ENCODE measurements around the gene RHBDL2.
A peak's percentile ranks its signal among the peaks of the same experiment; 100 is the strongest.
"Not testable (repeated sequence)": the region's sequence is repeated elsewhere in the genome, so short reads cannot be mapped to it uniquely, and the experiment has no call there.

The RHBDL2 gene, protein sequence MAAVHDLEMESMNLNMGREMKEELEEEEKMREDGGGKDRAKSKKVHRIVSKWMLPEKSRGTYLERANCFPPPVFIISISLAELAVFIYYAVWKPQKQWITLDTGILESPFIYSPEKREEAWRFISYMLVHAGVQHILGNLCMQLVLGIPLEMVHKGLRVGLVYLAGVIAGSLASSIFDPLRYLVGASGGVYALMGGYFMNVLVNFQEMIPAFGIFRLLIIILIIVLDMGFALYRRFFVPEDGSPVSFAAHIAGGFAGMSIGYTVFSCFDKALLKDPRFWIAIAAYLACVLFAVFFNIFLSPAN

GRCh38 chr1:38941527-38942019 lies at the start of gene RHBDL2:
TSS of gene RHBDL2 (minus strand) at chr1:38941830. CDS start at chr1:38919212, 22,618 bp downstream.
- H3K27me3 ChIP-seq (replicated peaks), result no peaks in the 10 kb centered on the region
- H3K4me3 ChIP-seq (ENCODE audit: low read depth, low read length), result peak within 1 kb of the TSS; percentile 35
- DNase-seq, result no peak
- H3K27ac ChIP-seq, result no peak within 1 kb of the TSS
- in situ Hi-C loops (cut with HindIII; ENCODE audit: low pct_ligation_motif_present, low sequenced_read_pairs), result no loop called here
- TF ChIP-seq CTCF (IDR thresholded peaks at IDR 0.05; ENCODE audit: low read depth, low read length, missing control alignments), result no peak
- H3K36me3 ChIP-seq (replicated peaks), result no peaks in the 10 kb centered on the region

GRCh38 chr1:38990738-38991637 lies 49.4 kb upstream of the RHBDL2 start, which contains the start of gene AKIRIN1:
TSS of gene AKIRIN1 (plus strand) at chr1:38991276. CDS start at chr1:38991381, 105 bp downstream.
- DNase-seq, result peak; percentile 97
- H3K36me3 ChIP-seq (replicated peaks), result peaks cover 16% of the 10 kb centered on the region
- H3K27me3 ChIP-seq (replicated peaks), result no peaks in the 10 kb centered on the region
- in situ Hi-C loops (cut with HindIII; ENCODE audit: low pct_ligation_motif_present, low sequenced_read_pairs), result no loop called here
- H3K4me3 ChIP-seq (ENCODE audit: low read depth, low read length), result peak within 1 kb of the TSS; percentile 90
- no peak for TF ChIP-seq CTCF (IDR thresholded peaks at IDR 0.05; ENCODE audit: low read depth, low read length, missing control alignments)
- H3K27ac ChIP-seq, result peak within 1 kb of the TSS; percentile 89

DNA sequence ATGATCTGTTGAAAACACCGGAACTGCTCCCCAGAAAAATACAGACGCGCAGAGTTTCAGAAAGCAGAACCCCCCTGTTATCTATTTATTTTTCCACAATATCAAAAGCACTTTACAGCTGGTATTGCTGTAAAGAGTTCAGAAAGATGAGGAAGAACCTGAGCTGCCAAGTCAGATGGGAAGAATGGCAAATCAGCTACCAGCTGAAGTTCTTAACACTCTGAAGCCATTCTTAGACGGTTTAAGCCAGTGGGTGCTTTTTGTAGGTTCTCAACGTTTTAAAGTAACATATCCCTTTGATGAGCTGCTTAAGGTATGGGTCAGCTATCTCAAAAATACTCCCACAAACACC lies 48.7 kb upstream of the RHBDL2 start:
- in situ Hi-C loops (cut with HindIII; ENCODE audit: low pct_ligation_motif_present, low sequenced_read_pairs), result no loop called here
- peak overlapping the region; percentile 63 for H3K27ac ChIP-seq
- H3K36me3 ChIP-seq (replicated peaks), result peaks cover 11% of the 10 kb centered on the region
- H3K27me3 ChIP-seq (replicated peaks), result no peaks in the 10 kb centered on the region
- no peak for DNase-seq
- TF ChIP-seq CTCF (IDR thresholded peaks at IDR 0.05; ENCODE audit: low read depth, low read length, missing control alignments), result no peak
- peak overlapping the region; percentile 90 for H3K4me3 ChIP-seq (ENCODE audit: low read depth, low read length)

DNA sequence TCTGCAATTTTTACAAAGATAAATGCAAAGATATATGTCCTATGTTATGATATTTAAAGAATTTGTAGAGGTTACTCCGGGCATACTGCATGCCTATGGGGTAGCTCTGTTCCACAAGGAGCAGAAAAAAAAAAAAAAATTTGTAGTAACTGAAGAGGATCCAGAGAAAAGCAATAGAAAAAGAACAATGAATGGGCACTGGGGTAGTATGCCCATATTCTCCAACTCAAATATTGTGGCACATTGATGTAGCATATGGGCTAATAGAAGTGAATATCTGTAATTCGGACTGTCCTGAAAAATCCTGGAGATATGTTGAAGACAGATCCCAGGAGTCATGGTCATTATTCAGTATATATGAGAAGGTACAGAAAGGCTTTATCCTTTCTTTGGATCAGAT lies 48.3 kb upstream of the RHBDL2 start:
- Histone ChIP-seq H3K27ac (peak overlapping the region; percentile 59), H3K4me3 (ENCODE audit: low read depth, low read length) (no peak overlapping the region), H3K27me3 (replicated peaks) (no peaks in the 10 kb centered on the region), H3K36me3 (replicated peaks) (peaks cover 11% of the 10 kb centered on the region)
- no peak for TF ChIP-seq CTCF (IDR thresholded peaks at IDR 0.05; ENCODE audit: low read depth, low read length, missing control alignments)
- in situ Hi-C loops (cut with HindIII; ENCODE audit: low pct_ligation_motif_present, low sequenced_read_pairs), result no loop called here
- no peak for DNase-seq

- H3K36me3 ChIP-seq (replicated peaks); in situ Hi-C loops (cut with HindIII; ENCODE audit: low pct_ligation_motif_present, low sequenced_read_pairs); H3K4me3 ChIP-seq (ENCODE audit: low read depth, low read length); H3K27ac ChIP-seq; H3K27me3 ChIP-seq (replicated peaks); DNase-seq: not testable (repeated sequence)
These were observed 37.8 kb upstream of the RHBDL2 start for GRCh38 chr1:38979380-38979779.

DNA sequence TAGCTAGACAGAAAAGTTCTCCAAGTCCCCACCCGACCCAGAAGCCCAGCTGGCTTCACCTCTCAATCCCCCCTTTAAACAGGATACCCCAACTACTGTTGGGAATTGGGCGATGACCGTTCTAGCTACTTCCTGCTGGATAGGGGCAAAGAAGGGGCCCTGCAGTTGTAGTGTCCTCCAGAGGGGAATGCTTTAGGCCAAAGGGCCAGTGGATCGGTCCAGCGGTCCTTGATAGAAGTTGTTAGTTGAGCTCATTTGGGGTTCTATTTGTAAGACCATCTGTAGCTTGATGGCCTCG lies 36.6 kb upstream of the RHBDL2 start:
- H3K27me3 ChIP-seq (replicated peaks); H3K27ac ChIP-seq; in situ Hi-C loops (cut with HindIII; ENCODE audit: low pct_ligation_motif_present, low sequenced_read_pairs); H3K36me3 ChIP-seq (replicated peaks); DNase-seq; H3K4me3 ChIP-seq (ENCODE audit: low read depth, low read length): not testable (repeated sequence)

DNA sequence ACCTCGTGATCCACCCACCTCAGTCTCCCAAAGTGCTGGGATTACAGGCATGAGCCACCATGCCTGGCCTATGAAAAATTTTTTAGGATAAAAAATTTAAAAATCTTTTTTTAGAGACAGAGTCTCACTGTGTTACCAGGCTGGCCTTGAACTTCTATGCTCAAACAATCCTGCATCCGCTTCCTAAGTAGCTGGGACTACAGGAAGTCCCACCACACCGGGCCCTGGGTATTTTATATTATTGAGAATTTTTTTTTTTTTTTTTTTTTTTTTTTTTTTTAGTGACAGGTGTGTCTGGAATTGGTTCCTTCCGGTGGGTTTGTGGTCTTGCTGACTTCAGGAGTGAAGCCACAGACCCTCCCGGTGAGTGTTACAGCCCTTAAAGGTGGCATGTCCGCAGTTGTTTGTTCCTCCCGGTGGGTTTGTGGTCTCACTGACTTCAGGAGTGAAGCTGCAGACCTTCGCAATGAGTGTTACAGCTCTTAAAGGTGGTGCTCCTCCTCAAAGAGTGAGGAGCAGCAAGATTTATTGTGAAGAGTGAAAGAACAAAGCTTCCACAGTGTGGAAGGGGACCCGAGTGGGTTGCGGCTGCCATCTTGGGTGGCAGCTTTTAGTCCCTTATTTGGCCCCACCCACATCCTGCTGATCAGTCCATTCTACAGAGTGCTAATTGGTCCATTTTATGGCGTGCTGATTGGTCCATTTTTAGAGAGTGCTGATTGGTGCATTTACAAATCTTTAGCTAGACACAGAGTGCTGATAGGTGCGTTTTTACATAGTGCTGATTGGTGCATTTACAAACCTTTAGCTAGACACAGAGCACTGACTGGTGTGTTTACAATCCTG lies 36.0 kb upstream of the RHBDL2 start:
- in situ Hi-C loops (cut with HindIII; ENCODE audit: low pct_ligation_motif_present, low sequenced_read_pairs); H3K27me3 ChIP-seq (replicated peaks); H3K27ac ChIP-seq; H3K4me3 ChIP-seq (ENCODE audit: low read depth, low read length); H3K36me3 ChIP-seq (replicated peaks); DNase-seq: not testable (repeated sequence)

All from brain microvascular endothelial cell (primary cell).